BE2C (cell line): ENCODE measurements around the gene IL1RAP.

Experiments
- DNase-seq: peaks from one replicate; pipeline ENCODE4 v3.0.0-alpha.2; 2020
- H3K27me3 ChIP-seq: fragments of 250-450 bp; sonication (Bioruptor Pico); 2 replicates; pipeline ENCODE4 v1.5.1; 2020; ENCODE audit warnings: mild to moderate bottlenecking
- H3K36me3 ChIP-seq: fragments of 250-450 bp; sonication (Bioruptor Pico); 2 replicates; pipeline ENCODE4 v1.5.1; 2020; ENCODE audit warnings: mild to moderate bottlenecking
- H3K4me1 ChIP-seq: fragments of 250-450 bp; sonication (Bioruptor Pico); 2 replicates; pipeline ENCODE4 v1.5.1; 2020
- H3K4me3 ChIP-seq: 2 replicates; pipeline ENCODE4 v1.5.1; 2011; ENCODE audit warnings: low read depth, low read length
- H3K9me3 ChIP-seq: fragments of 250-450 bp; sonication (Bioruptor Pico); 2 replicates; pipeline ENCODE4 v1.5.1; 2020
- CTCF ChIP-seq: IDR thresholded peaks from 2 replicates; pipeline ENCODE4 v1.5.1; 2012; ENCODE audit warnings: mild to moderate bottlenecking, low read depth, low read length

IL1RAP gene

GRCh38 chr3:190486908-190487607 lies 26.8 kb upstream of the IL1RAP start:
- no peaks in the 10 kb centered on the region for H3K4me1 ChIP-seq
- no peaks in the 10 kb centered on the region for H3K36me3 ChIP-seq
- no peak for DNase-seq
- no peaks in the 10 kb centered on the region for H3K9me3 ChIP-seq
- no peak overlapping the region for H3K4me3 ChIP-seq
- no peaks in the 10 kb centered on the region for H3K27me3 ChIP-seq
- TF ChIP-seq CTCF: no peak

- no peak for DNase-seq
- TF ChIP-seq CTCF: no peak
- no peak overlapping the region for H3K4me3 ChIP-seq
Measured at GRCh38 chr3:190491533-190492054, 22.3 kb upstream of the IL1RAP start.

GRCh38 chr3:190492129-190492528 lies 21.8 kb upstream of the IL1RAP start:
- H3K4me3 ChIP-seq: no peak overlapping the region
- no peak for TF ChIP-seq CTCF
- no peaks in the 10 kb centered on the region for H3K9me3 ChIP-seq
- no peaks in the 10 kb centered on the region for H3K27me3 ChIP-seq
- no peaks in the 10 kb centered on the region for H3K36me3 ChIP-seq
- H3K4me1 ChIP-seq: no peaks in the 10 kb centered on the region
- DNase-seq: no peak

More at GRCh38 chr3:190491533-190492054, 22.3 kb upstream of the IL1RAP start:
- Histone ChIP-seq H3K4me1 (no peaks in the 10 kb centered on the region), H3K9me3 (no peaks in the 10 kb centered on the region), H3K27me3 (no peaks in the 10 kb centered on the region), H3K36me3 (no peaks in the 10 kb centered on the region)

GRCh38 chr3:190492966-190493365 lies 20.9 kb upstream of the IL1RAP start:
- Histone ChIP-seq H3K36me3 (no peaks in the 10 kb centered on the region), H3K27me3 (no peaks in the 10 kb centered on the region), H3K9me3 (no peaks in the 10 kb centered on the region), H3K4me1 (no peaks in the 10 kb centered on the region), H3K4me3 (no peak overlapping the region)
- TF ChIP-seq CTCF: no peak
- DNase-seq: no peak

- Histone ChIP-seq H3K4me1 (no peaks in the 10 kb centered on the region), H3K4me3 (no peak overlapping the region), H3K36me3 (no peaks in the 10 kb centered on the region), H3K9me3 (no peaks in the 10 kb centered on the region), H3K27me3 (no peaks in the 10 kb centered on the region)
- no peak for DNase-seq
- TF ChIP-seq CTCF: no peak
Measured at GRCh38 chr3:190494907-190495306, 19.0 kb upstream of the IL1RAP start.

GRCh38 chr3:190495354-190495753 lies 18.5 kb upstream of the IL1RAP start:
- Histone ChIP-seq H3K4me1 (no peaks in the 10 kb centered on the region), H3K36me3 (no peaks in the 10 kb centered on the region), H3K9me3 (no peaks in the 10 kb centered on the region), H3K4me3 (no peak overlapping the region), H3K27me3 (no peaks in the 10 kb centered on the region)
- TF ChIP-seq CTCF: no peak
- DNase-seq: no peak
